ENCODE measurements around the gene PERM1. TPM values are rescaled to one million over a fixed set of nuclear protein-coding genes. Genes with fewer than 3 reads are reported as not detected.

PERM1 gene
- total and polyA plus RNA-seq, 7 donors = 13.9 to 249 (median 80.3) TPM

GRCh38 chr1:975896-976683 is 5.8 kb downstream of the PERM1 start:
- Histone ChIP-seq H3K9me3 (no peaks in the 10 kb centered on the region), H3K27ac (peak overlapping the region; percentile 75), H3K27me3 (ENCODE audit: insufficient read depth in 3 of 3, low read length in 2 of 3) (peaks cover 0 to 6% (median 0%) of the 10 kb centered on the region in 3 donors), H3K36me3 (ENCODE audit: insufficient read depth in 1 of 2, low read depth in 1 of 2) (no peaks in the 10 kb centered on the region), H3K4me3 (peak overlapping the region; percentile 28), H3K4me1 (peaks cover 27% of the 10 kb centered on the region)
- DNase-seq = peak; percentile 41 to 75
- intact Hi-C loops (cut with DNase I) = loop anchor here in 1 of 2 donors (5.0 kb wide), 1 partner anchor 74 kb away; no protein-coding TSS in a partner anchor
- TF ChIP-seq CTCF (IDR thresholded peaks at IDR 0.05) = peak; percentile 39
- WGBS, 3 donors = 8 to 18% (median 10%) methylated on average over 25 to 40 of the region's 40 CpGs
- ATAC-seq = peak in 3 of 4 donors; percentile 1 to 33 (median 8)

GRCh38 chr1:975365-975764 is 6.5 kb downstream of the PERM1 start:
- H3K27ac ChIP-seq = no peak overlapping the region
- no peak for ATAC-seq
- DNase-seq = no peak
- no peaks in the 10 kb centered on the region for H3K9me3 ChIP-seq
- intact Hi-C loops (cut with DNase I) = loop anchor here in 1 of 2 donors (5.0 kb wide), 1 partner anchor 73 kb away; no protein-coding TSS in a partner anchor
- H3K27me3 ChIP-seq (ENCODE audit: insufficient read depth in 3 of 3, low read length in 2 of 3) = peaks cover 0 to 10% (median 0%) of the 10 kb centered on the region in 3 donors
- peaks cover 22% of the 10 kb centered on the region for H3K4me1 ChIP-seq
- no peaks in the 10 kb centered on the region for H3K36me3 ChIP-seq (ENCODE audit: insufficient read depth in 1 of 2, low read depth in 1 of 2)
- WGBS, 3 donors = 51 to 61% (median 61%) methylated on average over 8 to 9 of the region's 9 CpGs
- no peak overlapping the region for H3K4me3 ChIP-seq
- no peak for TF ChIP-seq CTCF (IDR thresholded peaks at IDR 0.05)

- WGBS, 3 donors = 29 to 46% (median 30%) methylated on average over 16 to 17 of the region's 17 CpGs
- Histone ChIP-seq H3K4me1 (peaks cover 16% of the 10 kb centered on the region), H3K4me3 (no peak overlapping the region), H3K9me3 (no peaks in the 10 kb centered on the region), H3K36me3 (ENCODE audit: insufficient read depth in 1 of 2, low read depth in 1 of 2) (no peaks in the 10 kb centered on the region), H3K27me3 (ENCODE audit: insufficient read depth in 3 of 3, low read length in 2 of 3) (peaks cover 0 to 14% (median 0%) of the 10 kb centered on the region in 3 donors), H3K27ac (no peak overlapping the region)
- peak in 1 of 4 donors; percentile 1 for ATAC-seq
- TF ChIP-seq CTCF (IDR thresholded peaks at IDR 0.05) = no peak
- intact Hi-C loops (cut with DNase I) = loop anchor here in 1 of 2 donors (5.0 kb wide), 1 partner anchor 73 kb away; no protein-coding TSS in a partner anchor
- DNase-seq = peak in 1 of 2 donors; percentile 61
These were observed 7.1 kb downstream of the PERM1 start for GRCh38 chr1:974687-975328.

- H3K9me3 ChIP-seq = no peaks in the 10 kb centered on the region
- H3K36me3 ChIP-seq (ENCODE audit: insufficient read depth in 1 of 2, low read depth in 1 of 2) = no peaks in the 10 kb centered on the region
- ATAC-seq (peak in 3 of 4 donors; percentile 3 to 8 (median 6)), DNase-seq (no peak)
- no peak for TF ChIP-seq CTCF (IDR thresholded peaks at IDR 0.05)
- no peak overlapping the region for H3K27ac ChIP-seq
- H3K4me1 ChIP-seq = peaks cover 11% of the 10 kb centered on the region
- H3K4me3 ChIP-seq = no peak overlapping the region
- WGBS, 3 donors = 51 to 53% (median 52%) methylated on average over 10 to 11 of the region's 11 CpGs
- peaks cover 0 to 14% (median 0%) of the 10 kb centered on the region in 3 donors for H3K27me3 ChIP-seq (ENCODE audit: insufficient read depth in 3 of 3, low read length in 2 of 3)
- intact Hi-C loops (cut with DNase I) = no loop called here
These were observed 7.6 kb downstream of the PERM1 start for GRCh38 chr1:974293-974640.
